Hematopoietic multipotent progenitor cell treated with erythropoietin and hydrocortisone succinate and interleukin-3 and kit ligand, for 8 days (in vitro differentiated cells): ENCODE data around the gene FAM171A2.
A peak's percentile ranks its signal among the peaks of the same experiment; 100 is the strongest.

Experiments
- DNase-seq: peaks from one replicate; pipeline ENCODE4 v3.0.0-alpha.2; 2015

Gene FAM171A2

GRCh38 chr17:44318077-44318892 lies 45.4 kb downstream of the FAM171A2 start:
- DNase-seq = no peak

- DNase-seq = peak; percentile 14
Measured at GRCh38 chr17:44317545-44317944, 46.1 kb downstream of the FAM171A2 start.

DNA sequence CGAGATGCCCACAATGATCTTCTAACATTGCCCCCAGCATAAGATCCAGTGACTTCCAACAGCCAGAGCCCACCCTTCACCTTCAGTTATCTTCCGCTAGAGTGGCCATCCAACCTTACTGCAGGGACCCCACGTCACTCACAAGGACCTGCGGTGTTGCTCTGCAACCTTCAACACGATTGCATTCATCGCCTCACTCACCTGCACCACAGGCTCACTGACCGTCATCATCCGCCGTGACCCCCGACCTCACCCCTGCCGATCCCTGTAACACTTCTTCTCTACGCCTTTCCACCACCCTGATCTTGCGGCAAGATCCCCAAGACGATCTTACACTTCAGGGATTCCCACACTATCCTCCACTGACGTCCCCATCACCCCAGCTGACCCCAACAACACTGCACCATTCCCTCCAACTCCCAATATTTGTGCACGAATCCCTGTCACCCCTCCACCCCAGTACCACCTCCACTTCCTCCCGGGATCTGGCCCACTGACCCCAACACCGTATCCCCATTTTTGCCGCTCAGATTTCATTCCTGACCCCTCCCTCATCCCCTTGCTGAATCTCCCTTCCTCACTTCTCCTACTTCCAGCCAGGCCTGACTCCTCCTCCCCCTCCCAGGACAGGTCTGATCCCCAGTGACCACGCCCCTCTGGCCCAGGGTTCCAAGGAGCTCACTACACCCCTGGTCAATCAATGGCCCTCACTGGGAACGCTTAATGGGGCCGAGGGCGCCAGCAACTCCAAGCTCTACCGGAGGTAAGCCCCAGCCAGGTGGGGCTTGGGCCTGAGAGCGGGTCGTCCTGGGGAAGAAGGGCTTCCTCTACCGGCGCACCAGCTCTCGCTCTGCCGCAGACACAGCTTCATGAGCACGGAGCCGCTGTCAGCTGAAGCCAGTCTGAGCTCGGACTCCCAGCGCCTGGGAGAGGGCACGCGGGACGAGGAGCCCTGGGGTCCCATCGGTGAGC lies 47.6 kb downstream of the FAM171A2 start:
- DNase-seq = peak; percentile 6

DNA sequence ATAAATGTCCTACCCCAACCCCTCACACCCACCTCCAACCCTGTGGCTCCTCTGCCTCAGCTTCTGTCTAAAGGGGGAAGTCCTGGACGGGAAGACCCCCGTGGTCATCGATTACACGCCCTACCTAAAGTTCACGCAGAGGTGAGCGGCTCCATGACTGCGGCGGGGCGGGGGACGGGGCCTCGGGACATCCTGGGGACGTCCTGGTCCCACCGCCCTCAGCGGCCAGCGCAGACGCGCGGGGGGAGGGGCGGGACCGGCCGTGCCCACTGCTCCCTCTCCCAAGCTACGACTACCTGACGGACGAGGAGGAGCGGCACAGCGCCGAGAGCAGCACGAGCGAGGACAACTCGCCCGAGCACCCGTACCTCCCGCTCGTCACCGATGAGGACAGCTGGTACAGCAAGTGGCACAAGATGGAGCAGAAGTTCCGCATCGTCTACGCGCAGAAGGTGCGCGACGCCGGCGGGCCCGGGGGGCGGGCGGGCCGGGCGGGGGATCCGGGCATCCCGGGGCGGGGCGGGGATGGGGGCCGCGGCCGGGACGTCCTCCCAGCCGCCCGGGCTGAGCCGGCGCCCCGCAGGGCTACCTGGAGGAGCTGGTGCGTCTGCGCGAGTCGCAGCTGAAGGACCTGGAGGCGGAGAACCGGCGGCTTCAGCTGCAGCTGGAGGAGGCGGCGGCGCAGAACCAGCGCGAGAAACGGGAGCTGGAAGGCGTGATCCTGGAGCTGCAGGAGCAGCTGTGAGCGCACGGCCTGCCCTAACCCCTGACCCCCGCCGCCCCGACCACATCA lies 48.6 kb downstream of the FAM171A2 start:
- DNase-seq = peak; percentile 16

DNA sequence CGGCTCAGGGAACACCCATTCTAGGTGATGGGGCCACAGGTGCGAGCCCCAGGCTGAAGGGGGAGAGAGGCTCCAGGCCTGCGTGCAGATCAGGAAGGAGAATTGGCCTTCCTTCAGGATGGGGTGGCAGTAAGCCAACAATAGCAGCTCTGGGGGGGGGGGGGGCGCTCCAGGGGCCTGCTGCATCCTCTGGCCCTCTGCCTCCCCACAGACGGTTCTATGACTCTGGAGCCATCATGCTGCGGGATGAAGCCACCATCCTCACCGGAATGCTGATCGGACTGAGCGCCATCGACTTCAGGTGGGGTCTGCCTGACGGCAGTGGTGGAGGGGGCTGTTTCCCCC lies 49.2 kb downstream of the FAM171A2 start:
- DNase-seq = no peak

- no peak for DNase-seq
Measured at GRCh38 chr17:44314031-44314430, 49.6 kb downstream of the FAM171A2 start.

- DNase-seq = no peak
Measured at GRCh38 chr17:44312396-44313104, 51.1 kb downstream of the FAM171A2 start.

DNA sequence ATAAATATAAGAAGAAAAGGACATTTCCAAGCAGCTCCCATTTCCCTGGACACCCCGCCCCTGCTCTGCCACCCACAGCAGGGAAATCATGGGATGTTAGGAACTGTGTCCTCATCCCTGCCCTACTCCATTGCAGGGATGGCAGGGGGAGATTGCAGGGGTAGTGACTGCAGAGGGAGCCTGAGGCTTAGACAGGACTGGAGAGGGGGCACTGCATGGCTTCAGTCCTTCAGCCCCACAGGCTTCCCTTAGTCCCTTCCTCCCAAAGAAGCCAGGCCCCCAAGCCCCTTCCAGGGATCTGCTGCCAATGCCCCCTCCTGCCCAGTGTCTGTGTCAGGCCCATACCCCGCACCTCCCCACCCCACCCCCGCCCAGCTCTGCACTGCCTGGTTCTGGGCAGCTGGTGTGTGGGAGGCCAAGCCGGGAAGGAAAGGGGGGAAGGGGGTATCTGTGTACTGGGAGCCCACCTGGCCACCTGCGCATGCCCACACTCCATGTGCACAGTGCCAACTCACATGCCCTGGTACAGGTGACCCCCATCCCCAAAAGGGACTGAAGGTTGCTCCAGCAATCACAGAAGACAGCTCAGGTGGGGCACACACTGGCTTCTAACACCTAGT lies 52.0 kb downstream of the FAM171A2 start:
- DNase-seq = no peak

DNA sequence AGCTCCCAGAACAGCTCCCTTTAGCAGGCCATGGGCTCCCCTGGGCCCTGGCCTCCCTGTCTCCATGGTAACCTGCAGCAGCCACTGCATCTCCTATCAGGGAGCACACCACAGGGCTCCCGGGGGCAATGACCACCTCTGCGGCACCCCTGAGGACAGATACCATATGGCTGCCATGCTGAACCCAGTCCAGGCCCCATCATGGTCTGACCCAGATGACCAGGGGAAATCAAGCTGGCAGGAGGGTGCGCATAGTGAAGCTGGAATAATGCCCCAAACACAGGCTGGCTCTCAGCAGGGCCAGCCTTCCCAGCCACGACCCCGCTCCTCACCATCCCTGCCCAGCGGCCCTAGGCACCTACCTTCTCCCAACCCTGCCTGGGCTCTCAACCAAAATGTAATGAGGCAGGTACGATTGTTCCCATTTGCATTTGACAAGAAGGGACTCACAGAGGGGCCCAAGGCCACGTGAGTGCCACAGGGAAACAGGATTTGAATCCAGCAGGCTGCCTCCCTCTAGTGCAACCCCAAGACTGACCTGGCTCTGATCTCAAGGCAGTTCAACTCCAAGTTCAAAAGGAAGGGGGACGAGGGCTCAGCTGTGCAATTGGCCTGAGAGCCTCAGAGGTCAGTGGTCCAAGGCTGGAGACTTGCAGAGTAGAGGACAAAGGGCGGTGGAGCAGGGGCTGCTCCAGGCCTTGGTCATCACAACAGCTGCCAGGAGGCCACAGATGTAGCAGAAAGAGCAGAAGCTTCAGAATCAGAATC lies 52.9 kb downstream of the FAM171A2 start:
- no peak for DNase-seq

- DNase-seq = no peak
Measured at GRCh38 chr17:44310188-44310587, 53.5 kb downstream of the FAM171A2 start.

DNA sequence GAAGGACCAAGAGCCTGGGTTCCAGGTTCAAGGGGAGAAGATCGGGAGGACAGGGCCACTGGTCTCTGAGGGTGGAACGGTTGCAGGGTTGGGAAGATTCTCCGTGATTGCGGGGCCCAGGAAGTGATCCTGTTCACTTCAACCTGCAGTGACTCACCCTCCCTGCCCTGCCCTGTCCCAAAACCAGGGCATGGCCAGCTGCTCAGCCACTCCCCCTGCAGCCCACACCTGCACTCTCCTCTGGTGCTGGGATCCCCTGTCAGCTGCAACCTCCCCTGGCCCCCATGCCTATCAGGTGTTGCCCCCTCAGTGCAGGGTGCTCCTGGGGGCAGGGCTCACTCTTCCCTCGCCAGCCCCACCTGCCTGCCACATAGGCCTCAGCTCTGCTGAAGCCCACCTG lies 54.2 kb downstream of the FAM171A2 start:
- DNase-seq = no peak

DNA sequence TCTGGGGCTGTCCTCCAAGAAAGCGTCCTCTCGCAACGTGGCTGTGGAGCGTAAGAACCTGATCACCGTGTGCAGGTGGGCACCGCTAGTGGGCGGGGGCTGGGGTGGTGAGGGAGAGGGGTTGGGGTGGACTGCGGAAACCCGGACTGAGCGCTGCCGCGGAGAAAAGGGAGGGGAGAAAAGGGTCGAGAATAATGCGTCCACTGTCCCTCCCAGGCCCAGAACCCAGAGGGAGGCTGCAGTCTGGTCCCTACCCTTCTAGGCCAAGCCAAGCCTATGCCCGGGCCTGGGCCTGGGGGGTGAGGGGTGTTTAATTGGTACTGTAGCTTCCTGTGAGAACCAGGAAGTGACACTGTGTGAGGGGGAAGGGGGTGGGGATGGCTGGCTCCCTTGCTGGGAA lies 54.8 kb downstream of the FAM171A2 start:
- DNase-seq = no peak

DNA sequence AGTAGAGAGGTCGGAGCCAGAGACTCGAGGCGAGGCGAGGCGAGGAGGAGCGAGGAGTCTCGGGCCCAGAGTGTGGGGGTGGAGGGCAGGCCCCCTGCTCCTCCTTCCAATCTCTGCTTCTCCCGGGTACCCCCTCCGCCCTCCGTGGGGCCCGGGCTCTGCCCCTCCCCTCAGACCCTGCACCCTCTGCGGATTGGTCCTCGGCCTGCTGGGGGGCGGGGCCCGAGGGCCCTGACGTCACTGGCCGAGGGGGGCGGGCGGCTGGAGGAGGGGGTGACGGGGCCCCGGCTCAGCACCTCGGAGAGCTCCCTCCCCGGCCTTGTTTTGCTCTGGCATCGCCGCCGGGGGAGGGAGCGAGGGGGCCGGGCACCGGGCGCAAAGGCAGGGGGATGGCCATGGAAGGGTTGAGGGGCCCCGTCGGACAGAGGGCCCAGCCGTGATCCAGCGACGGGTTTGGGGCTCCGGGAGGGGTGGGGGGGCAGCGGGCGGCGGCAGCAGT lies 55.3 kb downstream of the FAM171A2 start, which contains the start of gene RUNDC3A:
RUNDC3A (plus strand) TSS at position 282 of the 499 bp plus-strand sequence. CDS start 232 bp downstream, outside the sequence.
- peak; percentile 70 for DNase-seq

GRCh38 chr17:44307387-44308186 lies 56.1 kb downstream of the FAM171A2 start:
- DNase-seq = peak; percentile 19

DNA sequence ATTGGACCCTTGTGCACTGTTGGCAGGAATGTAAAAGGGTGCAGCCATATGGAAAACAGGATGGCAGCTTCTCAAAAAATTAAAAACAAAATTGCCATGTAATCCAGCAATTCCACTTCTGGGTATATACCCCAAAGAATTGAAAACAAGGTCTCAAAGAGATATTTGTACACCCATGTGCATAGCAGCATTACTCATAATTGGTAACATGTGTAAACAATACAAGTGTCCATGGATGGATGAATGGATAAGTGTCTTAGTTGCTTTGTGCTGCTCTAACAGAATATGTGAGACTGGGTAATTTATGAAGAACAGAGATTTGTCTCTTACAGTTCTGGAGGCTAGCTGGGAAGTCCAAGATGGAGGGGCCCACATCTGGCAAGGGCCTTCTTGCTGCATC lies 59.0 kb downstream of the FAM171A2 start:
- DNase-seq = no peak
